Caco-2 (cell line): Measurements from ENCODE around the gene LST1. TPM values are rescaled to one million over a fixed set of nuclear protein-coding genes. Genes with fewer than 3 reads are reported as not detected.

Source experiments
- BruUV-seq: library from RNA; stranded (reverse); fragments of 400-500 nt; replicated peaks from 2 replicates; lab custom pipeline; 2021; lab: Mats Ljungman, UMichigan
- CTCF ChIA-PET: fragments of 300-600 bp; sonication (Branson Sonifier 250); formaldehyde crosslinking; loops from one replicate; lab custom pipeline; 2022; ENCODE audit warnings: antibody characterized with exemption; lab: Charles Lee
- POLR2A ChIA-PET: fragments of 300-600 bp; sonication (Branson Sonifier 250); formaldehyde crosslinking; loops from one replicate; lab custom pipeline; 2022; ENCODE audit warnings: antibody characterized with exemption; lab: Charles Lee
- DNase-seq, 2 experiments: peaks; one replicate each; pipeline versions ENCODE4 v3.0.0 to v3.0.0-alpha.2; 2020 to 2022
- H3K27me3 ChIP-seq: replicated peaks from 2 replicates; pipeline ENCODE4 v1.6.0; 2011; ENCODE audit warnings: low read length; ENCODE audit not compliant: control insufficient read depth, insufficient read depth
- H3K36me3 ChIP-seq: 2 replicates; pipeline ENCODE4 v1.5.1; 2011; ENCODE audit warnings: low read length; ENCODE audit not compliant: control insufficient read depth, insufficient read depth
- H3K4me1 ChIP-seq: fragments of 250-450 bp; sonication (Bioruptor Pico); 2 replicates; pipeline ENCODE4 v1.5.1; 2020; ENCODE audit warnings: mild to moderate bottlenecking
- H3K4me3 ChIP-seq: 2 replicates; pipeline ENCODE4 v1.5.1; 2011; ENCODE audit warnings: low read depth, mild to moderate bottlenecking, control low read depth, low read length
- H3K9me3 ChIP-seq: fragments of 250-450 bp; sonication (Bioruptor Pico); 2 replicates; pipeline ENCODE4 v1.5.1; 2020; ENCODE audit warnings: mild to moderate bottlenecking, moderate library complexity
- H3K27ac Mint-ChIP-seq: one replicate; pipeline ENCODE4 v1.8.0; 2022; ENCODE audit warnings: mixed read lengths; ENCODE audit not compliant: unreplicated experiment
- H3K27me3 Mint-ChIP-seq: one replicate; pipeline ENCODE4 v1.8.0; 2022; ENCODE audit warnings: mixed read lengths; ENCODE audit not compliant: insufficient read depth, unreplicated experiment
- H3K36me3 Mint-ChIP-seq: one replicate; pipeline ENCODE4 v1.8.0; 2022; ENCODE audit warnings: mild to moderate bottlenecking, mixed read lengths; ENCODE audit not compliant: insufficient read depth, unreplicated experiment
- H3K4me1 Mint-ChIP-seq: one replicate; pipeline ENCODE4 v1.8.0; 2022; ENCODE audit warnings: low read depth, mixed read lengths; ENCODE audit not compliant: unreplicated experiment
- H3K4me3 Mint-ChIP-seq: one replicate; pipeline ENCODE4 v1.8.0; 2022; ENCODE audit warnings: mild to moderate bottlenecking, moderate library complexity, mixed read lengths; ENCODE audit not compliant: unreplicated experiment
- H3K9me3 Mint-ChIP-seq: one replicate; pipeline ENCODE4 v1.8.0; 2022; ENCODE audit warnings: mixed read lengths; ENCODE audit not compliant: unreplicated experiment
- intact Hi-C: fragments of 100-400 bp; cut with micrococcal nuclease; formaldehyde crosslinking; loops from one replicate; pipeline ENCODE4 v1.10.0; 2022; ENCODE audit not compliant: unreplicated experiment
- total RNA-seq: library from RNA; stranded (reverse); gene quantifications from 2 replicates; pipeline ENCODE4 v1.2.3, GENCODE V29; 2022
- TF ChIP-seq, protein P1 (sequence below), 2 experiments: fragments of 200-600 bp in 1 of 2; IDR thresholded peaks; 1 replicate in 1 of 2; 2 replicates in 1 of 2; pipeline versions ENCODE4 v1.5.1 to v1.8.0; 2011 to 2022; ENCODE audit warnings: antibody characterized with exemption in 1 of 2, control low read depth in 1 of 2, inconsistent platforms in 1 of 2, low read depth in 1 of 2, low read length in 1 of 2, mild to moderate bottlenecking in 1 of 2, moderate library complexity in 1 of 2; ENCODE audit not compliant: insufficient read depth in 1 of 2, severe bottlenecking in 1 of 2, unreplicated experiment in 1 of 2

LST1 gene
- total RNA-seq, 1 experiment from 2014 or later = not detected

DNA sequence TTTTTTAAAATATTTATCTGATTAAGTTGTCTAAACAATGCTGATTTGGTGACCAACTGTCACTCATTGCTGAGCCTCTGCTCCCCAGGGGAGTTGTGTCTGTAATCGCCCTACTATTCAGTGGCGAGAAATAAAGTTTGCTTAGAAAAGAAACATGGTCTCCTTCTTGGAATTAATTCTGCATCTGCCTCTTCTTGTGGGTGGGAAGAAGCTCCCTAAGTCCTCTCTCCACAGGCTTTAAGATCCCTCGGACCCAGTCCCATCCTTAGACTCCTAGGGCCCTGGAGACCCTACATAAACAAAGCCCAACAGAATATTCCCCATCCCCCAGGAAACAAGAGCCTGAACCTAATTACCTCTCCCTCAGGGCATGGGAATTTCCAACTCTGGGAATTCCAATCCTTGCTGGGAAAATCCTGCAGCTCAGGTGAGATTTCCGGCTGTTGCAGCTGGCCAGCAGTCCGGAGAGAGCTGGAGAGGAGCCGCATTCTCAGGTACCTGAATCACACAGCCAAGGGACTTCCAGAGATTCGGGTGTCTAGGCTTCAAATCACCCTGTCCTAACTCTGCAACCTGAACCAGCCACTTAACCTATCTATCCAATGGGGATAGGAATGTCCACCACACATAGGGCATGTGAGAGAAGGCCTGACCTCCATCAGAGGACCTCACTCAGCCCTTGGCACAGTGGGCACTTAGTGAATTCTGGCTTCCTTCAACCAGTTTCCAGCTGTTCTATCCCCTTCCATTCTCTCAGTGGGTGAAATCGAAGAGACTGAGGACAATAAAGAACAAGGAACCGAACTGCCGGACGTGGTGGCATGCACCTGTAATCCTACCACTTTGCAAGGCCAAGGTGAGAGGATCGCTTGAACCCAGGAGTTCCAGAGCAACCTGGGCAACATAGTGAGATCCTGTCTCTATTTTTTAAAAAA is 7.6 kb upstream of the LST1 start:
- TF ChIP-seq, protein P1, sequence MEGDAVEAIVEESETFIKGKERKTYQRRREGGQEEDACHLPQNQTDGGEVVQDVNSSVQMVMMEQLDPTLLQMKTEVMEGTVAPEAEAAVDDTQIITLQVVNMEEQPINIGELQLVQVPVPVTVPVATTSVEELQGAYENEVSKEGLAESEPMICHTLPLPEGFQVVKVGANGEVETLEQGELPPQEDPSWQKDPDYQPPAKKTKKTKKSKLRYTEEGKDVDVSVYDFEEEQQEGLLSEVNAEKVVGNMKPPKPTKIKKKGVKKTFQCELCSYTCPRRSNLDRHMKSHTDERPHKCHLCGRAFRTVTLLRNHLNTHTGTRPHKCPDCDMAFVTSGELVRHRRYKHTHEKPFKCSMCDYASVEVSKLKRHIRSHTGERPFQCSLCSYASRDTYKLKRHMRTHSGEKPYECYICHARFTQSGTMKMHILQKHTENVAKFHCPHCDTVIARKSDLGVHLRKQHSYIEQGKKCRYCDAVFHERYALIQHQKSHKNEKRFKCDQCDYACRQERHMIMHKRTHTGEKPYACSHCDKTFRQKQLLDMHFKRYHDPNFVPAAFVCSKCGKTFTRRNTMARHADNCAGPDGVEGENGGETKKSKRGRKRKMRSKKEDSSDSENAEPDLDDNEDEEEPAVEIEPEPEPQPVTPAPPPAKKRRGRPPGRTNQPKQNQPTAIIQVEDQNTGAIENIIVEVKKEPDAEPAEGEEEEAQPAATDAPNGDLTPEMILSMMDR (IDR thresholded peaks at IDR 0.05; ENCODE audit: insufficient read depth in 1 of 2, low read depth in 1 of 2, low read length in 1 of 2, severe bottlenecking in 1 of 2, unreplicated experiment in 1 of 2) = no peak
- no peaks in the 10 kb centered on the region for H3K27me3 Mint-ChIP-seq
- no peak for DNase-seq
- intact Hi-C loops = no loop called here
- H3K4me3 Mint-ChIP-seq = no peak overlapping the region
- H3K27ac Mint-ChIP-seq = no peak overlapping the region
- POLR2A ChIA-PET = no interaction called here
- no peaks in the 10 kb centered on the region for H3K27me3 ChIP-seq
- H3K9me3 ChIP-seq = no peaks in the 10 kb centered on the region
- H3K36me3 ChIP-seq = no peaks in the 10 kb centered on the region
- no peaks in the 10 kb centered on the region for H3K9me3 Mint-ChIP-seq
- CTCF ChIA-PET = interaction anchor here (0.6 kb wide), 1 partner anchor 197 kb away, joined by 5 read pairs; no protein-coding TSS in a partner anchor
- BruUV-seq = no TSS peak
- H3K36me3 Mint-ChIP-seq = peaks cover 5% of the 10 kb centered on the region
- peaks cover 27% of the 10 kb centered on the region for H3K4me1 Mint-ChIP-seq
- H3K4me3 ChIP-seq = no peak overlapping the region
- H3K4me1 ChIP-seq = peaks cover 11% of the 10 kb centered on the region

- no peak for DNase-seq
- TF ChIP-seq, protein P1 (IDR thresholded peaks at IDR 0.05; ENCODE audit: insufficient read depth in 1 of 2, low read depth in 1 of 2, low read length in 1 of 2, severe bottlenecking in 1 of 2, unreplicated experiment in 1 of 2) = no peak
- no peaks in the 10 kb centered on the region for H3K9me3 ChIP-seq
- Mint-ChIP-seq H3K36me3 (peaks cover 5% of the 10 kb centered on the region), H3K9me3 (no peaks in the 10 kb centered on the region), H3K27me3 (no peaks in the 10 kb centered on the region), H3K4me1 (peaks cover 20% of the 10 kb centered on the region), H3K4me3 (no peak overlapping the region), H3K27ac (no peak overlapping the region)
- intact Hi-C loops = no loop called here
- H3K4me3 ChIP-seq = no peak overlapping the region
- ChIA-PET CTCF (interaction anchor here (0.6 kb wide), 1 partner anchor 14 kb away, joined by 3 read pairs; the partner anchor contains the start of gene NCR3), POLR2A (no interaction called here)
- peaks cover 4% of the 10 kb centered on the region for H3K4me1 ChIP-seq
- H3K27me3 ChIP-seq = no peaks in the 10 kb centered on the region
- H3K36me3 ChIP-seq = no peaks in the 10 kb centered on the region
- no TSS peak for BruUV-seq
Observed at GRCh38 chr6:31579119-31579505, 7.0 kb upstream of the LST1 start.

GRCh38 chr6:31579546-31580437 is 6.3 kb upstream of the LST1 start:
- no peaks in the 10 kb centered on the region for H3K27me3 ChIP-seq
- peaks cover 5% of the 10 kb centered on the region for H3K36me3 Mint-ChIP-seq
- ChIA-PET POLR2A (interaction anchor here (1.4 kb wide), 1 partner anchor 38 kb away, joined by 6 read pairs; the partner anchor contains the start of gene DDX39B), CTCF (interaction anchor here (0.6 to 7.2 kb wide), 5 partner anchors 13 to 190 kb away, joined by 3 to 80 read pairs (median 5); partner anchors contain the start of genes NCR3 and NFKBIL1)
- no peak overlapping the region for H3K4me3 ChIP-seq
- intact Hi-C loops = no loop called here
- no peaks in the 10 kb centered on the region for H3K36me3 ChIP-seq
- H3K27ac Mint-ChIP-seq = no peak overlapping the region
- no peaks in the 10 kb centered on the region for H3K9me3 Mint-ChIP-seq
- H3K4me1 Mint-ChIP-seq = peaks cover 18% of the 10 kb centered on the region
- peak overlapping the region; percentile 97 for H3K4me3 Mint-ChIP-seq
- DNase-seq = no peak
- TF ChIP-seq, protein P1 (IDR thresholded peaks at IDR 0.05; ENCODE audit: insufficient read depth in 1 of 2, low read depth in 1 of 2, low read length in 1 of 2, severe bottlenecking in 1 of 2, unreplicated experiment in 1 of 2) = no peak
- no TSS peak for BruUV-seq
- H3K9me3 ChIP-seq = no peaks in the 10 kb centered on the region
- H3K4me1 ChIP-seq = peaks cover 3% of the 10 kb centered on the region; the same call in 1 of the 2 replicates
- H3K27me3 Mint-ChIP-seq = no peaks in the 10 kb centered on the region
